AG04450 (cell line): ENCODE results near the gene RAPGEF5. TPM values are rescaled to one million over a fixed set of nuclear protein-coding genes. Genes with fewer than 3 reads are reported as not detected.

Experiments used
- CTCF ChIA-PET: fragments of 300-600, 350-600 bp; formaldehyde crosslinking; extraction: SDS; loops from one replicate; lab custom pipeline; 2022; ENCODE audit warnings: antibody characterized with exemption, inconsistent platforms; lab: Charles Lee
- POLR2A ChIA-PET: fragments of 350-600 bp; formaldehyde crosslinking; extraction: SDS; loops from one replicate; lab custom pipeline; 2021; ENCODE audit warnings: antibody characterized with exemption, inconsistent platforms; lab: Yijun Ruan, JAX
- DNase-seq: peaks from one replicate; pipeline ENCODE4 v3.0.0-alpha.2; 2011; ENCODE audit warnings: low read depth, low spot score
- H3K27ac ChIP-seq: one replicate; pipeline ENCODE4 v1.5.1; 2012; ENCODE audit warnings: low read depth, low read length, control low read depth
- H3K27me3 ChIP-seq: one replicate; pipeline ENCODE4 v1.6.0; 2012; ENCODE audit warnings: low read length; ENCODE audit not compliant: control insufficient read depth, insufficient read depth
- H3K4me3 ChIP-seq: 2 replicates; pipeline ENCODE4 v1.5.1; 2011; ENCODE audit warnings: mild to moderate bottlenecking, low read depth, low read length, control low read depth
- H3K9me3 ChIP-seq: 2 replicates; pipeline ENCODE4 v1.5.1; 2012; ENCODE audit warnings: low read length; ENCODE audit not compliant: control insufficient read depth, insufficient read depth
- CTCF ChIP-seq: IDR thresholded peaks from 2 replicates; pipeline ENCODE4 v1.5.1; 2011; ENCODE audit warnings: low read depth, low read length, control low read depth, inconsistent platforms
- polyA plus RNA-seq: library from polyadenylated mRNA; depleted of rRNA; stranded (reverse); fragments of >200 nt; gene quantifications from 2 replicates; pipeline ENCODE4 v1.2.3, GENCODE V29; 2011

The RAPGEF5 gene
- polyA plus RNA-seq, 1 experiment = 0.16 TPM

GRCh38 chr7:22385326-22385725 lies 28.4 kb upstream of the RAPGEF5 start:
- H3K27ac ChIP-seq = no peak overlapping the region
- no peaks in the 10 kb centered on the region for H3K27me3 ChIP-seq
- no peak for TF ChIP-seq CTCF
- CTCF ChIA-PET = no interaction called here
- POLR2A ChIA-PET = no interaction called here
- H3K9me3 ChIP-seq = no peaks in the 10 kb centered on the region
- no peak for DNase-seq
- H3K4me3 ChIP-seq = no peak overlapping the region

DNA sequence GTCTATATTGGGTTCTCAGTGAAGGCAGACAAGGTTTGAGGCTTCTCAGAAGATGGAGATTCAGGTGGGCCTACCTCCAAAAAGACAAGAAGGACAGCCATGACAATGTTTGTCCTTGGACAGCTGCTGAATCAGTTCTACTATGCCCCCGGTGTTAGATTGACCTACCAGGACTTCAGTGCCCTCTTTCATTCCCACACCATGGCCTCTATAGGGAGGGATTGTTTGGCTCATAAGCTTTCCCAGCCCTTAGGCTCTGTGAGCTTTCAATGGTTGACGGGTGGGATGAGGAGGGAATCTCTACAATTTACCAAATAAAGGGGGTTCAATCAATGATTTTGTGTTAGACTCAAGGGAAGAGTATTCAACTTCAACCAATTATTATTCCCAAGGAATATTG lies 23.4 kb upstream of the RAPGEF5 start:
- TF ChIP-seq CTCF = no peak
- H3K27me3 ChIP-seq = no peaks in the 10 kb centered on the region
- ChIA-PET CTCF (no interaction called here), POLR2A (no interaction called here)
- DNase-seq = no peak
- H3K27ac ChIP-seq = no peak overlapping the region
- H3K9me3 ChIP-seq = no peaks in the 10 kb centered on the region
- no peak overlapping the region for H3K4me3 ChIP-seq

GRCh38 chr7:22378199-22378980 lies 21.4 kb upstream of the RAPGEF5 start:
- H3K27ac ChIP-seq = no peak overlapping the region
- DNase-seq = no peak
- H3K27me3 ChIP-seq = no peaks in the 10 kb centered on the region
- H3K9me3 ChIP-seq = no peaks in the 10 kb centered on the region
- no peak overlapping the region for H3K4me3 ChIP-seq
- ChIA-PET CTCF (no interaction called here), POLR2A (no interaction called here)
- TF ChIP-seq CTCF = no peak

- Histone ChIP-seq H3K27ac (no peak overlapping the region), H3K9me3 (no peaks in the 10 kb centered on the region), H3K4me3 (no peak overlapping the region), H3K27me3 (no peaks in the 10 kb centered on the region)
- CTCF ChIA-PET = no interaction called here
- no peak for TF ChIP-seq CTCF
- DNase-seq = no peak
- POLR2A ChIA-PET = no interaction called here
Measured at GRCh38 chr7:22377703-22378102, 20.7 kb upstream of the RAPGEF5 start.

DNA sequence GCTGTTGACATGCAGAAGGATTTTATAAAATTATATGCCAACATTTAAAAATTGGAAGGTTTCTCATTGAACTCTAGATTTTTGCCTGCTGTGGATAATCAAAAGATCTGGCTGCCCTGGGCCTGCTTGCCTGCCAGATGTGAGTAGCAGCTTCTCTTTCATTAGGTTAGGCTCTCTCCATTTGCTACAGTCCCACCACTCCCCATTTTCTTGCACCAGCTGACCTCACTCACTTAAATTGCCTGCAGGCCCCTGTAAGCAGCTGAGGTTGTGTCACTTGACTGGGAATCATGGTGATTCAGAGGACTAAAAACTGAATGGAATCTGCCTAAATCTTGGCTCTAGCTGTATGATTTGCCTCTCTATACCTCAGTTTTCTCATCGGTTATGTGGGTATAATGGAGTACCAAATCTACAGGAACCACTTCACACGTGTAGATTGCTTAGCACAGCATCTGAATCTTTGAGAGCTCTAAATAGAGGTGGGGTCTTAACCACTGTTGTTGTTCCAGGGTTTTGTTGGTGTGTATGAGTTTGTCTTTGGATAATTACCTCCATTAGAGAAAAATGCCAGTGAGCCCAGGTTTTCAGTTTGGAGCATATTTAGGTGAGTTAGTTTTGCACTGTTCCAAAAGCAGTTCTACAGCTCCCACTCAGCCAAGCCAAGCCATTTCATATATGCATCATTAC lies 18.6 kb upstream of the RAPGEF5 start:
- H3K9me3 ChIP-seq = no peaks in the 10 kb centered on the region
- DNase-seq = no peak
- peak overlapping the region; percentile 11 for H3K27ac ChIP-seq
- no peak for TF ChIP-seq CTCF
- ChIA-PET CTCF (no interaction called here), POLR2A (interaction anchor here (1.1 kb wide), 1 partner anchor 9 kb away, joined by 3 read pairs; no protein-coding TSS in a partner anchor)
- H3K27me3 ChIP-seq = no peaks in the 10 kb centered on the region
- no peak overlapping the region for H3K4me3 ChIP-seq
